ENCODE measurements around the gene B3GNT4. TPM values are rescaled to one million over a fixed set of nuclear protein-coding genes. Genes with fewer than 3 reads are reported as not detected.

Gene B3GNT4
- total and polyA plus RNA-seq, 2 of the 4 experiments (the other 2 are of a cell fraction) = 0.18 to 0.53 TPM

GRCh38 chr12:122208073-122208820 is 4.7 kb downstream of the B3GNT4 start:
- Histone ChIP-seq H4K8ac (ENCODE audit: low read depth in 2 of 2, low read length in 2 of 2) (no peak overlapping the region), H4K91ac (ENCODE audit: insufficient read depth, low read depth, low read length) (no peak overlapping the region), H4K5ac (ENCODE audit: low read depth, low read length) (no peak overlapping the region), H2BK15ac (ENCODE audit: low read depth, low read length) (no peak overlapping the region), H3K56ac (ENCODE audit: extremely low read depth, insufficient read depth, low read length) (no peak overlapping the region), H2BK5ac (ENCODE audit: low read depth, low read length, poor library complexity, severe bottlenecking) (no peak overlapping the region), H3K79me1 (ENCODE audit: low read depth in 1 of 2, low read length in 2 of 2) (peaks cover 0 to 4% of the 10 kb centered on the region in 2 experiments; a peak in 1 of 4 replicates), H3K36me3 (ENCODE audit: control insufficient read depth, insufficient read depth, low read length) (peaks cover 35% of the 10 kb centered on the region), H3K4ac (ENCODE audit: low read depth, low read length) (no peak overlapping the region), H2AK9ac (replicated peaks; ENCODE audit: low read depth, low read length, poor library complexity) (no peak overlapping the region), H3K9me3 (ENCODE audit: control insufficient read depth, insufficient read depth, low read length) (no peaks in the 10 kb centered on the region), H4K20me1 (ENCODE audit: insufficient read depth, low read length) (peaks cover 18% of the 10 kb centered on the region), H2AK5ac (ENCODE audit: low read depth, low read length) (no peak overlapping the region), H3K27ac (ENCODE audit: insufficient read depth, low read length) (no peak overlapping the region), H2BK20ac (ENCODE audit: low read depth, low read length) (no peak overlapping the region), H3K23ac (ENCODE audit: low read depth, low read length) (no peak overlapping the region), H3K4me2 (ENCODE audit: low read depth, low read length) (no peak overlapping the region), H3K9me1 (ENCODE audit: insufficient read depth, low read length) (no peaks in the 10 kb centered on the region; the same call in 1 of the 2 replicates), H2BK120ac (ENCODE audit: low read depth, low read length) (no peak overlapping the region), H3K4me1 (ENCODE audit: control insufficient read depth, insufficient read depth, low read length) (no peaks in the 10 kb centered on the region), H3K9ac (ENCODE audit: low read depth, low read length) (no peak overlapping the region), H3K4me3 (ENCODE audit: insufficient read depth, low read depth, low read length) (no peak overlapping the region), H3K18ac (ENCODE audit: low read depth, low read length) (no peak overlapping the region), H3K14ac (replicated peaks; ENCODE audit: low read depth, low read length) (no peak overlapping the region), H3K27me3 (ENCODE audit: control insufficient read depth, insufficient read depth, low read length) (peaks cover 20% of the 10 kb centered on the region), H2AFZ (replicated peaks; ENCODE audit: low read length, poor library complexity) (no peak overlapping the region)
- ATAC-seq (ENCODE audit: low read depth) = no peak
- intact Hi-C loops (cut with micrococcal nuclease) = no loop called here
- TSS peak; percentile 83 for BruUV-seq (replicated peaks)
- DNase-seq = no peak
- in situ Hi-C loops (cut with MboI; ENCODE audit: low sequenced_read_pairs) = no loop called here
- POLR2A ChIA-PET (ENCODE audit: unreplicated experiment) = interaction anchor here (0.6 kb wide), 1 partner anchor 31 kb away, joined by 10 read pairs; no protein-coding TSS in a partner anchor
- TF ChIP-seq POLR2A (IDR thresholded peaks at IDR 0.05; ENCODE audit: low read depth, low read length) = no peak
- CTCF ChIA-PET = interaction anchor here (0.6 kb wide), 1 partner anchor 722 kb away, joined by 3 read pairs; no protein-coding TSS in a partner anchor
- dilution Hi-C loops (cut with HindIII; ENCODE audit: low sequenced_read_pairs, unreplicated experiment) = no loop called here
- 77% methylated on average over 5 of the region's 18 CpGs; no CpG with 5 or more reads in 1 of the 2 experiments for WGBS, 2 experiments (ENCODE audit: extremely low coverage in 2 of 2, insufficient read length in 1 of 2)

Data from IMR-90 (cell line).